PC-3 (cell line): ENCODE results near the gene PIAS4. TPM values are rescaled to one million over a fixed set of nuclear protein-coding genes. Genes with fewer than 3 reads are reported as not detected.

ENCODE experiments used
- ATAC-seq: fragments of 200-7000 bp; cut with Tn5 transposase; 2 replicates; pipeline ENCODE4 v1.9.1; 2020; ENCODE audit warnings: mild to moderate bottlenecking, moderate library complexity
- BruUV-seq: library from RNA; stranded (reverse); fragments of 400-500 nt; replicated peaks from 2 replicates; lab custom pipeline; 2021; lab: Mats Ljungman, UMichigan
- CTCF ChIA-PET: fragments of 300-600 bp; sonication (Branson Sonifier 250); formaldehyde crosslinking; loops from one replicate; lab custom pipeline; 2022; ENCODE audit warnings: antibody characterized with exemption; lab: Charles Lee
- POLR2A ChIA-PET: fragments of 300-600 bp; sonication (Branson Sonifier 250); formaldehyde crosslinking; loops from one replicate; lab custom pipeline; 2022; ENCODE audit warnings: antibody characterized with exemption; ENCODE audit not compliant: unreplicated experiment; lab: Charles Lee
- DNase-seq: peaks from one replicate; pipeline ENCODE4 v3.0.0-alpha.2; 2015
- H2AFZ ChIP-seq: fragments of 300-600 bp; sonication (generic); 2 replicates; pipeline ENCODE4 v1.6.0; 2016; ENCODE audit warnings: antibody characterized with exemption, low read length
- H3F3A ChIP-seq: fragments of 300-600 bp; sonication (generic); one replicate; pipeline ENCODE4 v1.6.0; 2017; ENCODE audit warnings: antibody characterized with exemption, low read length, control low read depth, mild to moderate bottlenecking; ENCODE audit not compliant: unreplicated experiment
- H3K27ac ChIP-seq: fragments of 300-600 bp; sonication (generic); 2 replicates; pipeline ENCODE4 v1.5.1; 2016; ENCODE audit warnings: mild to moderate bottlenecking, low read length
- H3K27me3 ChIP-seq: fragments of 300-600 bp; sonication (generic); 2 replicates; pipeline ENCODE4 v1.6.1; 2016; ENCODE audit warnings: low read length, mixed read lengths
- H3K36me3 ChIP-seq: fragments of 300-600 bp; sonication (generic); 2 replicates; pipeline ENCODE4 v1.6.1; 2016; ENCODE audit warnings: low read depth, mixed run types, low read length, mixed read lengths
- H3K4me1 ChIP-seq: fragments of 300-600 bp; sonication (generic); 2 replicates; pipeline ENCODE4 v1.5.1; 2016; ENCODE audit warnings: low read length; ENCODE audit not compliant: insufficient read depth
- H3K4me2 ChIP-seq: fragments of 300-600 bp; sonication (generic); 2 replicates; pipeline ENCODE4 v1.6.0; 2016; ENCODE audit warnings: low read length
- H3K4me3 ChIP-seq: fragments of 300-600 bp; sonication (generic); 2 replicates; pipeline ENCODE4 v1.5.1; 2016; ENCODE audit warnings: mild to moderate bottlenecking, low read length, mixed read lengths
- H3K79me2 ChIP-seq: fragments of 300-600 bp; sonication (generic); 2 replicates; pipeline ENCODE4 v1.6.1; 2017; ENCODE audit warnings: low read length, mixed read lengths
- H3K9ac ChIP-seq: fragments of 300-600 bp; sonication (generic); 2 replicates; pipeline ENCODE4 v1.6.0; 2016; ENCODE audit warnings: mild to moderate bottlenecking, low read length
- H3K9me2 ChIP-seq: fragments of 300-600 bp; sonication (generic); replicated peaks from 2 replicates; pipeline ENCODE4 v1.6.1; 2016; ENCODE audit warnings: mixed run types, low read length, mixed read lengths
- H3K9me3 ChIP-seq: fragments of 300-600 bp; sonication (generic); 2 replicates; pipeline ENCODE4 v1.6.1; 2016; ENCODE audit warnings: low read length, mixed read lengths
- H4K20me1 ChIP-seq: fragments of 300-600 bp; sonication (generic); 2 replicates; pipeline ENCODE4 v1.6.1; 2016; ENCODE audit warnings: low read length, mixed read lengths
- EZH2 ChIP-seq: fragments of 300-600 bp; sonication (generic); IDR thresholded peaks from one replicate; pipeline ENCODE4 v1.6.1; 2017; ENCODE audit warnings: antibody characterized with exemption, mild to moderate bottlenecking, low read length; ENCODE audit not compliant: unreplicated experiment
- EZH2phosphoT487 ChIP-seq: fragments of 300-600 bp; sonication (generic); IDR thresholded peaks from 2 replicates; pipeline ENCODE4 v1.6.1; 2018; ENCODE audit warnings: mild to moderate bottlenecking, antibody characterized with exemption, low read length, borderline replicate concordance
- intact Hi-C: fragments of 100-400 bp; cut with micrococcal nuclease; formaldehyde crosslinking; loops from 2 replicates; pipeline ENCODE4 v1.9.0; 2023
- total RNA-seq: library from RNA; depleted of rRNA; stranded (reverse); fragments of >200 nt; gene quantifications from 2 replicates; pipeline ENCODE4 v1.2.3, GENCODE V29; 2014
- TF ChIP-seq, protein P1 (sequence below): fragments of 300-600 bp; sonication (generic); conservative IDR thresholded peaks from 2 replicates; pipeline ENCODE4 v1.5.1; 2017; ENCODE audit warnings: antibody characterized with exemption, low read depth, mild to moderate bottlenecking, low read length

The PIAS4 gene
- total RNA-seq, 1 experiment from 2014 or later: 21.0 TPM

DNA sequence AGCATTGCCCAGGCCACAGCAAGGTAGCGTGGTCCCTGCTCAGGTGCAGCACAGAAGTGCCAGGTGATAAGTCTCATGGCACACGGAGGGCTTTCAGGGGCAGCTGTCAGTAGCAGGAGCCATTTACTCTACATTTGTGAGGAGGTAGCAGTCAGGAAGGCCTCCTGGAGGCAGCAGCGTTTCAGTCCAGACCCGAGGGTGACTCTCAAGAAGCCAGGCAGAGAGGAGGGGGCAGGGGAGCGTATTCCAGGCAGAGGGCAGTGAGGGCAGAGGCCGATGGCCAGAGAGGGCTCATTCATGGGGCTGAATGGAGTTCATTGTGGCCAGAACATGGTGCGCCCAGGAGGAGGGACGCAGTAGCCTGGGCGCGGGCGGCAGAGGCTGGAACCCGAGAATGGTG lies 8.9 kb downstream of the PIAS4 start:
- Histone ChIP-seq H3K9me2 (no peaks in the 10 kb centered on the region), H3K27ac (no peak overlapping the region), H3K4me3 (no peak overlapping the region), H4K20me1 (no peaks in the 10 kb centered on the region), H3K27me3 (no peaks in the 10 kb centered on the region), H3K9me3 (no peaks in the 10 kb centered on the region), H3K4me2 (no peak overlapping the region), H3K9ac (no peak overlapping the region), H2AFZ (no peak overlapping the region), H3K4me1 (no peaks in the 10 kb centered on the region), H3K36me3 (no peaks in the 10 kb centered on the region), H3F3A (no peaks in the 10 kb centered on the region), H3K79me2 (peaks cover 18% of the 10 kb centered on the region)
- no TSS peak for BruUV-seq
- ChIA-PET POLR2A (no interaction called here), CTCF (no interaction called here)
- intact Hi-C loops: no loop called here
- DNase-seq (no peak), ATAC-seq (no peak)
- no peak for TF ChIP-seq EZH2

DNA sequence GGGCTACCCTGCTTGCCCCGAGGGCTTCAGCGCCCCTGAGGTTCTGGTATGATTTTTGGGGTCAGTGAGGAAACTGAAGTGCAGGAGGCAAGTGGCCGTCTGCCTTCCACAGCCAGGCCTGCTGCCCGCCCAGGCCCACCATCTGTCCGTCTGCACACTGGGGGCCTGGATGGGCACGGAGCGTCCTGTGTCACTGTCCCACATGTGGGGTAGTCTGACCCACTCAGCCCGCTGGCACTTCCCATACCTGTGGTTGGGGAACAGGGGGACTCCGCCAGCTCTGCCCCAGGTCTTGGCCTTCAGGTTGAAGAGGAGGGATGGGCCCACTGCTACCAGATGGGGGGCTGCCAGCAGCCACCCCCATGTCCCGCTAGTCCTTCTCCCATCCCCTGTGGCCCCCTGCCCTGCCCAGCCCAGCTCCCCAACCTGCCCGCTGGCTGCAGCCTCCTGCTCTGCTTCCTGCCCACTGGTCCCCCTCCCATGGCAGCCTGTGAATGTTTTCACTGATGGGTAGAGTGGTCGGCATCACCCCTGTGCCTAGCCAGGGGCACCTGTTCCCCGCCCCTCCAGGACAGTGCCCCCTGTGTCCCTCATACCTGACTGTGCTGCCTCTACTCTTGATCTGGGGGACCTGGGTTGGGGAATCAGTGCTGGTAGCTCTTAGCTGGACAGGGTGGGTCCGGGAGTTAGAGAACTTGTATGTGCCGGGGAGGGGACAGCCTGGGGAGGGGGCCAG lies 9.5 kb downstream of the PIAS4 start:
- Histone ChIP-seq H3F3A (no peaks in the 10 kb centered on the region), H3K79me2 (peaks cover 21% of the 10 kb centered on the region), H3K4me2 (no peak overlapping the region), H2AFZ (no peak overlapping the region), H3K27me3 (no peaks in the 10 kb centered on the region), H3K27ac (no peak overlapping the region), H3K9me2 (no peaks in the 10 kb centered on the region), H3K4me3 (no peak overlapping the region), H3K9me3 (no peaks in the 10 kb centered on the region), H3K4me1 (no peaks in the 10 kb centered on the region), H3K36me3 (no peaks in the 10 kb centered on the region), H4K20me1 (no peaks in the 10 kb centered on the region), H3K9ac (no peak overlapping the region)
- ATAC-seq: no peak
- intact Hi-C loops: no loop called here
- no peak for DNase-seq
- CTCF ChIA-PET: no interaction called here
- TF ChIP-seq EZH2 (no peak), EZH2phosphoT487 (no peak)
- TF ChIP-seq, protein P1, sequence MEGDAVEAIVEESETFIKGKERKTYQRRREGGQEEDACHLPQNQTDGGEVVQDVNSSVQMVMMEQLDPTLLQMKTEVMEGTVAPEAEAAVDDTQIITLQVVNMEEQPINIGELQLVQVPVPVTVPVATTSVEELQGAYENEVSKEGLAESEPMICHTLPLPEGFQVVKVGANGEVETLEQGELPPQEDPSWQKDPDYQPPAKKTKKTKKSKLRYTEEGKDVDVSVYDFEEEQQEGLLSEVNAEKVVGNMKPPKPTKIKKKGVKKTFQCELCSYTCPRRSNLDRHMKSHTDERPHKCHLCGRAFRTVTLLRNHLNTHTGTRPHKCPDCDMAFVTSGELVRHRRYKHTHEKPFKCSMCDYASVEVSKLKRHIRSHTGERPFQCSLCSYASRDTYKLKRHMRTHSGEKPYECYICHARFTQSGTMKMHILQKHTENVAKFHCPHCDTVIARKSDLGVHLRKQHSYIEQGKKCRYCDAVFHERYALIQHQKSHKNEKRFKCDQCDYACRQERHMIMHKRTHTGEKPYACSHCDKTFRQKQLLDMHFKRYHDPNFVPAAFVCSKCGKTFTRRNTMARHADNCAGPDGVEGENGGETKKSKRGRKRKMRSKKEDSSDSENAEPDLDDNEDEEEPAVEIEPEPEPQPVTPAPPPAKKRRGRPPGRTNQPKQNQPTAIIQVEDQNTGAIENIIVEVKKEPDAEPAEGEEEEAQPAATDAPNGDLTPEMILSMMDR: no peak
- POLR2A ChIA-PET: no interaction called here
- BruUV-seq: no TSS peak

DNA sequence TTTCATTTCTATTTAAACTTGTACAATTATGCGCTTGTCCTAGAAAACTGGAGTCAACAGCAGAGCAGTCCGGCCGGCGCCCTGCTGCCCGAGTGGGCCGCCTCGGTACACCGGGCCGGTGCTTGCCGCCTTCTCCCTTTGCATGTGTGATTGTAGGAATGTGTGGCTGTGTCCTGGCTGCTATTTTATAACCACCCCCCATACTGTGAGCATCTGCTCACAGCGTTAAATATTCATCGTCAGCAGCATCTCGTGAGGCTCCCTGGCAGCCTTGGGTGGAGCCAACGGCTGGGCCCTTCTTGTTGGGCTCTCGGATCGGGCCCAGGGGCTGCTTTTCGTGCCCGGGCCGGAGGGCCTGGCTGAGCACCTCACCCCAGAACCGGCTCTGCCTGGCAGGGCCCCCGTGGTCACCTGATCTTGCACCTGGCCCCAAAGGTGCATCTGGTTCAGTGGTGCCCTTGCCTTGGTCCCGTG lies 10.6 kb downstream of the PIAS4 start:
- intact Hi-C loops: no loop called here
- H4K20me1 ChIP-seq: no peaks in the 10 kb centered on the region
- H3K9me3 ChIP-seq: no peaks in the 10 kb centered on the region
- H3K4me2 ChIP-seq: no peak overlapping the region
- ChIA-PET CTCF (no interaction called here), POLR2A (no interaction called here)
- no peaks in the 10 kb centered on the region for H3K4me1 ChIP-seq
- H3K9ac ChIP-seq: no peak overlapping the region
- no TSS peak for BruUV-seq
- H2AFZ ChIP-seq: no peak overlapping the region
- no peaks in the 10 kb centered on the region for H3K9me2 ChIP-seq
- peaks cover 22% of the 10 kb centered on the region for H3K79me2 ChIP-seq
- no peak overlapping the region for H3K27ac ChIP-seq
- no peaks in the 10 kb centered on the region for H3K36me3 ChIP-seq
- TF ChIP-seq EZH2: no peak
- DNase-seq: no peak
- H3K4me3 ChIP-seq: no peak overlapping the region
- H3F3A ChIP-seq: no peaks in the 10 kb centered on the region
- ATAC-seq: no peak
- H3K27me3 ChIP-seq: no peaks in the 10 kb centered on the region
